Measurements from ENCODE around the gene EML4. TPM values are rescaled to one million over a fixed set of nuclear protein-coding genes. Genes with fewer than 3 reads are reported as not detected.

The EML4 gene
- polyA plus RNA-seq, 1 of the 3 experiments (the other 2 are of a cell fraction), result 35.0 TPM

Other genes with a start within 250 kb of the EML4 start
- 16.0 and 19.5 TPM in 2 replicates for gene PKDCC, start 121.3 kb upstream of the EML4 start, polyA plus RNA-seq (2012; rRNA removed)
- gene COX7A2L, start 191.9 kb downstream of the EML4 start, polyA plus RNA-seq (2012; rRNA removed), result 77.6 and 82.3 TPM in 2 replicates

All from SK-N-SH (cell line).